NCI-H1436 treated with DMSO at 0.1 percent for 48 hours (cell line): Measurements from ENCODE around the gene RHOV.
"Not testable (repeated sequence)": the region's sequence is repeated elsewhere in the genome, so short reads cannot be mapped to it uniquely, and the experiment has no call there.

ENCODE experiments used
- DNase-seq: peaks from one replicate; lab custom pipeline; 2025; lab: John Stamatoyannopoulos, UW

RHOV gene

GRCh38 chr15:40872791-40873693, 992 bp downstream of the RHOV start:
- DNase-seq = no peak

GRCh38 chr15:40871749-40872617, 2.1 kb downstream of the RHOV start:
- DNase-seq = no peak

GRCh38 chr15:40870716-40871115, 3.3 kb downstream of the RHOV start:
- no peak for DNase-seq

- no peak for DNase-seq
Observed at GRCh38 chr15:40869686-40870085, 4.3 kb downstream of the RHOV start.

- no peak for DNase-seq
Observed at GRCh38 chr15:40867199-40867598, 6.8 kb downstream of the RHOV start.

- DNase-seq = no peak
Observed at GRCh38 chr15:40863660-40864270, 10.3 kb downstream of the RHOV start.

GRCh38 chr15:40861147-40861546, 12.9 kb downstream of the RHOV start:
- not testable (repeated sequence) for DNase-seq

- DNase-seq = peak; percentile 46
Observed at GRCh38 chr15:40859206-40859851, 14.7 kb downstream of the RHOV start.

GRCh38 chr15:40858706-40859105, 15.3 kb downstream of the RHOV start:
- DNase-seq = no peak

GRCh38 chr15:40857601-40858341, 16.3 kb downstream of the RHOV start:
- DNase-seq = peak; percentile 53

- no peak for DNase-seq
Observed at GRCh38 chr15:40856746-40857145, 17.3 kb downstream of the RHOV start.

- DNase-seq = no peak
Observed at GRCh38 chr15:40855706-40856234, 18.3 kb downstream of the RHOV start.

GRCh38 chr15:40854161-40854560, 19.9 kb downstream of the RHOV start:
- no peak for DNase-seq

GRCh38 chr15:40853241-40853890, 20.7 kb downstream of the RHOV start:
- no peak for DNase-seq

GRCh38 chr15:40852529-40852928, 21.5 kb downstream of the RHOV start:
- DNase-seq = no peak

GRCh38 chr15:40850576-40851112, 23.4 kb downstream of the RHOV start:
- DNase-seq = no peak

GRCh38 chr15:40847223-40847961, 26.6 kb downstream of the RHOV start:
- peak; percentile 64 for DNase-seq

- no peak for DNase-seq
Observed at GRCh38 chr15:40846841-40847222, 27.2 kb downstream of the RHOV start.

GRCh38 chr15:40845511-40846284, 28.3 kb downstream of the RHOV start:
- no peak for DNase-seq
